Activated CD8-positive, alpha-beta memory T cell treated with anti-CD3 and anti-CD28 coated beads for 48 hours (primary cell): ENCODE measurements around the gene ABO.
"Not testable (repeated sequence)": the region's sequence is repeated elsewhere in the genome, so short reads cannot be mapped to it uniquely, and the experiment has no call there.

Experiments
- DNase-seq, 3 experiments: peaks; one replicate each; pipeline ENCODE4 v3.0.0-alpha.2; 2020; ENCODE audit warnings: low read depth in 2 of 3, low spot score in 2 of 3

The ABO gene

DNA sequence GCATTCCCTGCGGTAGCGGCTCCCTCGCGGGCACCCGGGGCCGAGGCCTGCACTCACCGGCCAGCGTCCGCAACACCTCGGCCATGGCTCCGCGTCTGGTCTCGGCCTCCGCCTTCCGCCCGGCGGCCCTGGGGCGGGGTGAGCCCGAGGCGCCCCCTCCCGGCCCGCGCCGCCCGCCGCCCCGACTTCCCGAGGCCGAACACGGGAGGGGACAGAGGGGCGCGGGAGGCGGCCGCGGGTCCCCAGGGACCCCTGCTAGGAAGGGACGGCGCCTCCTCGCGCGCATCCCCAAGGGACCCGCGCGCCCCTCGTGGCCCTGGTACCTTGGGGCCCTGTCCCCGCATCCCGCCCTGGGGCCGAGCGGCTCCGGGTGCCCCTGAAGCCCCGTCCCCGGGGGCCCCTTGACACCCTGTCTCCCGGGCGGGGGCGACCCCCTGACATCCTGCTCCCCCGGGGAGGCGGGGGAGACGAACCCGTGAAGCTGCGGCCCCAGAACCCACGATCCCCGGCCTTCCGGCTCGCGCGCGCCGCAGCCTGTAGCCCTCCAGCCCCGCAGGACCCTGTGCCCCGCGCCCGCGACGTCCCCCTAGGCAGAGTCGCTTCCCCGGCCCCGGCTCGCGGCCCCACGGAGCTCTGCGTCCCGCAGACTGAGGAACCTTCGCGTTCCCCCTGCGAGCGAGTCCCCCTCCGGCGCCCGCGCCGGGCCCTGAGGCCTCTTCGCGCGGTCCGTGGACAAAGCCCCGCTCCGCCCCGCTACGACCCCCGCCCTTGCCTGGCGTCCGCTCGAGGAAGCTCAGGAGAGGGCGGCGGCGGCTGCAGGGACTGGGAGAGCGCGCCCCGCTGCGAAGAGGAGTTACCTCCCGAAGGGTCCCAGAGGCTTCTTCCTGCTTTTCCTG, at the start of gene ABO:
Gene ABO, minus strand, starts transcription at position 97 of the 896 bp plus-strand sequence.
- DNase-seq, result no peak

DNA sequence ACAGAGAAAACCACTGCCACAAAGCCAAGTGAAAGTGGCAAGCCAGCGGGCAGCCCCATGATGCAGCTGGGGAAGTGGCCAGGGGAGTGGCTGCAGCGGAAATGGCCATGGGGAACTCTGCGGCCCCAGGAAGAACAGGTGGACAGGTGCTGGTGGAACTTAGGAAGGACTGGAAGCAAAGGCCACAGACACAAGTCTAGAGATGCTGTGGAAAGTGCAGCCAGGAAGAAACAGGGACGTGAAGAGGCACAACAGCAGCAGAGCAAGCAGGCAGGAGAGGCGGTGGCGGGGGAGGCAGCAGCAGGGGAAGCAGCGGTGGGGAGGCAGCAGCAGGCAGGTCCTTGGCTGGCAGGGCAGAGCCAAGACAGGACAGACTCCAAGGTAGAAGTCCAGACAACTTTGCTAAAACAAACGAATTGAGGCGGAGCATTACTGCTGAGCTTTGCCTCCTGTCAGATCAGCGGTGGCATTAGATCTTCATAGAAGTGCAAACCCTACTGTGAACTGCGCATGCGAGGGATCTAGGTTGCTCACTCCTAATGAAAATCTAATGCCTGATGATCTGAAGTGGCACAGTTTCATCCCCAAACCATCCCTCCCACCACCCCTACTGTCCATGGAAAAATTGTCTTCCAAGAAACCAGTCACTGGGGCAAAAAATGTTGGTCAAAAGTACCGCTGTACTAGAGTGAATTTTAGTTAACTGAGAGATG, 49.1 kb upstream of the ABO start:
- DNase-seq, result no peak

DNA sequence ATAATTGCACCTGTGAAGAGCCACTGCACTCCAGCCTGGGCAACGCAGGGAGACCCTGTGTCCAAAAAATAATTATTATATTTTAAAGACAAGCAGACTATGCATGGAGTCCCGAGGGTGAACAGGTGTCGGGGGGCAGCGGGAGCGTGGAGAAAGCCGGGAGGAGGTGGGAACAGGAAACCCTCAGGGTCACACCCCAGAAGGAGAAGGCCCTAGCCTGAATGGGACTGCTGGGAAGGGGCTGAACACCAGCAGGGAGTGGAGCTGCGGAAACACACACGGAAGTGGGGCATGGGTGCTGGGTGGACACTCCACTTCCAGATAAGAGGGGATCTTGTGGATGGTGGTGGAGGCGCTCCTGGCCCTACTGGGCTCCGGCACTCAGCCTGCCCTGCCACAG, 48.2 kb upstream of the ABO start:
- DNase-seq, result no peak

DNA sequence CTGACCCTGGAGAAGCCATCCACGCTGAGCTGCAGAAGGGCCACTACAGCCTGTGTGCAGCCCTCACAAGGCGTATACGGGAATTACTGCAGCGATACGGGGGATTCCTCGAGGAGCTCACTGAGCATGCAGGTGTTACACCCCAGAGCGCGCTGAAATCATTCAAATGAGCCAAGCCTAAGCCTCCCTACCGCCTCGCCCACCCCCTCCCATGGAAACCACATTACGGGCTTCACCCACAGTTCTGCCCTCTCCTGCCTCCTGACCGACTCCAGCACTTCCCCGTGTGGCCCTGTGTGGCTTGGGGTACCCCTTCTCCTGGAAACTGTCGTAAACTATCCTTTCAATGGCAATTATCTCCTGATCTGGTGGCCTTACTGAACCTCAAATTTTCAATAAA, 47.7 kb upstream of the ABO start:
- no peak for DNase-seq

DNA sequence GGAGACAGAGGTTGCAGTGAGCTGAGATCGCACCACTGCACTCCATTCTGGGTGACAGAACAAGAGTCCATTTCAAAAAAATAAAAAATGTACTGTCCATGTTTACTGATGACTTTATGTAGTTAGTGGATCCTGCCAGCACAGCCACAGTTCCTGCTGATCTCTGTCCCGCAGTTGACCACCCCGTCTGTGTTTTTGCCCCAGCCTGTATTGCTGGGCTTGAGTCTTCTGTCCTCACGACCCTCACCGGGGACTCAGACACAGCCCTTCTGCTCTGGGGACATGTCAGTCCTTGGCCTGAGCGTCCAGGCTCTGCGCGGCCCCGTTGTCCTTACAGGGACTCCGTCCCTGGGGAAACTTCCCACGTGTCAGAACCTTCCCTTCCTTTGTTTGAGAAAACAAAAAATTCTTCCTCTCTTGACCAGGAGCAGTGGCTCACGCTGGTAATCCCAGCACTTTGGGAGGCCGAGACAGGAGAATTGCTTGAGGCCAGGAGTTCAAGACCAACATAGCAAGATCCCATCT, 46.5 kb upstream of the ABO start:
- no peak for DNase-seq

DNA sequence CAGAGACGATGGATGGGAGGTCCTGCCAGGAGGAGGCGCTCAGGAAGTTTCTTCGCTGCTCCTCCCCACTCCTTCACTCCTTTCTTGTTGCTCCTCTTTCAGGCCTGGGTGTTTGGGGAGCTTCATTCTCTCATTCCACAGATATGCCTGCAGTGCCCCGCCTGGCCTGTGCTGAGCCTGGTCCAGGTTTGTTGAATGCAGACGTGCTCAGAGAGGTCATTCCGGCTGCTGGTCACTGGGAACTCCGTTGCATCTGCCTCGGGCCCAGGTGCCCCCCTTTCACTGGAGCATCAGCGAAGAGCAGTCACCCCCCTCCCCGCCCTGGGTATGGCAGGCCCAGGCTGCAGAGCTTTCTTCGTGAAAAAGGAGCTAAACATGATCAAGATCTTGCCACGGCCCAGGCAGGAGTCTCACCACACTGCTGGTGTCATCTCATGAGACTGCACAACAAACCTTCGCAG, 45.5 kb upstream of the ABO start:
- DNase-seq, result no peak

DNA sequence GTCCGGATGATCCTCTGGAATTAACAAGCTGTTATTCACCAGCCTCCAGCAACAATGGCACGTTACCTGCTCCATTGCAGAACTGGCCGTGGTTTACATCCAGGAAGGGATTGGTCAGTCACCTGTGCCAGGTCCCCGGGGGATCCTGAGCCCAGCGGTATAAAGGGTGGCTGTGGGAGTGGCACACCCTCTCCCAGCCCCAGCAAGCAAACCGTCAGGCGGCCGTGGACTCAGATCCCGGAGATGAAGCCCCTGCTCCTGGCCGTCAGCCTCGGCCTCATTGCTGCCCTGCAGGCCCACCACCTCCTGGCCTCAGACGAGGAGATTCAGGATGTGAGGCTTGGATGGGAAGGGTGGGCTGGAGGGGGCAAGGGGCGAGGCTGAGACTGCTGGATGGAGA, 42.5 kb upstream of the ABO start:
- not testable (repeated sequence) for DNase-seq

DNA sequence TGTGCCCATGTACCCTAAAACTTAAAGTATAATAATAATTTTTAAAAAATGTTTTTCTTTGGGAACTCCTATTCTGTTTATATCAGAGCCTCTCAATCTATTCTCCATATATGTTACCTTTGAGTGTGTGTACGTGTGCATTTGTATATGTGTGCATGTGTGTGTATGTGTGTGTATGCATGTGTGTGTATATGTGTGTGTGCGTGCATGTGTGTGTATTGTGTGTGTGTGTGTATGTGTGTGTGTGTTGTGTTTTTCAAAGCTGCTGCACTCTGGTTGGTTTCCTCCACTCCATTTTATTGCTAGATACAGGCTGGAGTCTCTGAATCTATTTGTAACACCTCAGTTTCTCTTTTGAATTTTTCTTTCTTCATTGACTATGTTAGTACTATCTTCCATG, 41.0 kb upstream of the ABO start:
- no peak for DNase-seq

DNA sequence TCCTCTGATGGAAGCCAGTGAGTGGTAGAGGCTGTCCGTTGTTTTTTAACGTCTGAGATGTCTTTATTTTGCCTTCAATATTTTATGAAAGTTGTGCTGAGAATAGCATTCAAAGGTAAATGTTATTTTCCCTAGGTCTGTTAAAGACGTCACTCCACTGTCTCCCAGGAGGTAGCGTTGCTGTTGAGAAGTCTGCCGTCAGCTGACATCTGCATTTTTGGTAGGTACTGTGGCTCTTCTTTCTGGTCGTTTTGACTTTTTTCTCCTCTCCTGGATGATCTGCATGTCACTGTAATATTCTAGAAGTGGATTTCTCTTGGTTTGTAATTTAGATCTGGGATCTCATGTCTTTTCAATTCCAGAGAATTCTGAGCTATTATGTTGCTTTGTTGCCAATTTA, 34.6 kb upstream of the ABO start:
- no peak for DNase-seq

DNA sequence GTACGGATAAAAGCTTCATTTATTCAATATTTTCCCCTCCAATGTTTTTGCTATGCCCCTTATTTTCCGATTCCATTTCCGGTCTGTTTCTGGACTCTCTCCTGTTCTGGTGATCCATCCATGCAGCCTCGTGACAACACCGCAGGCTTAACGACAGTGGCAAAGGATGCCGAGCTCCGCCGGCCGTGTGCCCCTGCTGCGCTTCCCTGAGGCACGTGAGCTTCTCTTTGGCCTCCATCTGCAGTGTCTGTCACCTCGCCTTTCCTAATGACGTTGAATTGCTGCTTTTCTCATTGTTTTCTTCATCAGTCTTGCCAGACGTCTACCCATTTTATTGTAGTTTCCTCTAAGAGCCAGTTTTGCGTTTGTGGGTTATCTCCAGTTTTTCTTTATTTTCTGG, 32.3 kb upstream of the ABO start:
- DNase-seq, result no peak

DNA sequence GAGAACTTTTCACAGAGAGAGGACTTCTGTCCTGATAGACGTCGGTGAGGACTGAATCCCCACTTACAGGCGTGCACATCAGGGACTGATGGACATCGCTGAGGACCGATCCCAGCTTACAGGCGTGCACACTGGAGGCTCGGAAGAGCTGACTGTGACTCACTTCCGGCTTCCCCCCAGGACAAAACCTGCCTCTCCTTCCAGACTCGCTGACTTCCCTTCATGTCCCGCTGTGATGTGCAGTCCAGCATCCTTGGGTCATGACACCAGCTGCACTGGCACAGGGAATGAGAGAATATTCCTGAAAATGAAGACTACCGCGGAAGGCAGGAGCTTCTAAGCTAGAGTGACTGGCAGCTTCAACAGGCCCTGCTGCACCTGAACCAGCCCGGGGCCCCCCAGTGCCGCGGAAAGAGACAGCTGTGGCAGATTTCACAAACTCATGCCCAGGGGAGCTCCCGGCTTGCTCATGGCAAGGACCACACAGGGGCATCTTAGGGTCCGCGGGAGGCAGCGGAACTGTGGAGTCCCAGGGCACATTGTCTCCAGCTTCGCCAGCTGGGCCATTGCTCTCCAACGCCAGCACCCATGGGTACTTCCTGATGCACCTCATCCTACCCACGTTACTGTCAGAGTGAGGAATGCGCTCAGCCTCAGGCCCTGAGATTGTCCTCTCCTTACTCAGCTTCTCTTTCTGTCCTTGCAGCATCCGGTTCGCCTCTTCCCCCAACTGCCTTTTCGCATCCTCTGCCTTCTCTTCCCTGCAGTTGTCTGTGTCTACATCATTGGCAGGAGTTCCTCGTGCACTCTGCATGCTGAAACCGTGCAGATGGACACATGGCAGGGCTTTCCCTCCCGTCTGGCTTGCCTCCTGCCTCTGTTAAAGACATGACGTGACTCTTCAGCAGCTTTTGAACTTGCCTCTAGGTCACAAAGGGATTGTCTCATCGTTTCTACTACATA, 31.5 kb upstream of the ABO start:
- no peak for DNase-seq

DNA sequence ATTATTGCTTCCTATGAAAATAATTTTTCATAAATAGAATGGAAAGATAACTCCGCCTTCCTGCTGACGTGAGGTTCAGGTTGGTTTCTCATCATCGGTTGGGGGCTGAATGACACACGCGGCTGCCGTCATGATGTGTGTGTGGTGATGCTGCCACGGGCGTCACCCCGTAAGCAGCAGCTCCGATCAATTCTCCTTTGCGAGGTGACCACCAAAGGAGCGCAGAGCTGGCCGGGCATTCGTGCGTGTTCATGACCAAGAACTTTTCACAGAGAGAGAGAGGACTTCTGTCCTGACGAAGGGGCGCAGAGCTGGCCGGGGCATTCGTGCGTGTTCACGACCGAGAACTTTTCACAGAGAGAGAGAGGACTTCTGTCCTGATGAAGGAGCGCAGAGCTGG, 30.7 kb upstream of the ABO start:
- DNase-seq, result no peak

DNA sequence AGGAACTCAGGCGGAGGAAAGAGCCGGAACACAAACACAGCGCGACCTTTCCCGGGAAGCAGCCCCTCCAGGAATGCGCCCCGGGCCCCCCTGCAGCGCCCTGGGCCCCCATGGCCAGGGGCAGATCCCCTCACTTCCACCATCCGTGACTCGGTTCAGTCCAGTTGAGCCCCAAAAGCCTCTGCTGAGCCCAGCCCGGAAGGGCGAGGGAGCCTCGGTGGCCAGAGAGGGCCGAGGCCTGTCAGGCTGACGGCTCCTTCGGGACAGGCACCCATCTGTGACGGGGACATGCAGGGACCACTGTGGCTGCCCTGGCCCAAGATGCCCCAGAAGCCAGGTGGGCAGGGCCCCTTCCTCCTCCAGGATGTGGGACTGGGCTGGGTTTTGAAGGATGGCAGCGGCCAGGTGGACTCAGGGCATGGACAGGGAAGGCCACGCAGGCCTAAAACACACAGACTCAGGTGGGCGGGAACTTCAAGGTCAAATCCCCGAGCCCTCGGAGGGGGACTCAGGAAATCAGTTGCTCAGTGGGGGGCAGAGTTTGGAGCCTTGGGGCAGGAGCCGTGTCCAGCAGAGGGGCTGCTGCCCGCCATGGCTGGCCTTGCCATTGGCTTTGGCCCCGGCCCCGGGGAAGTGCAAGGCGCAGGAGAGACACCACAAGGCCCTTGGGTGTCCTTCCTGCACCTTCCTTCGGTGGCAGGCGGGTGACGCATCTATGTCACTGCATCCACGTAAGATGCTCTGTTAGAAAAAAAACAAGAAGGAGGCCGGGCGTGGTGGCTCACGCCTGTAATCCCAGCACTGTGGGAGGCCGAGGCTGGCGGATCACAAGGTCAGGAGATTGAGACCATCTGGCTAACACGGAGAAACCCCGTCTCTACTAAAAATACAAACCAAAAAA, 29.7 kb upstream of the ABO start:
- no peak for DNase-seq

DNA sequence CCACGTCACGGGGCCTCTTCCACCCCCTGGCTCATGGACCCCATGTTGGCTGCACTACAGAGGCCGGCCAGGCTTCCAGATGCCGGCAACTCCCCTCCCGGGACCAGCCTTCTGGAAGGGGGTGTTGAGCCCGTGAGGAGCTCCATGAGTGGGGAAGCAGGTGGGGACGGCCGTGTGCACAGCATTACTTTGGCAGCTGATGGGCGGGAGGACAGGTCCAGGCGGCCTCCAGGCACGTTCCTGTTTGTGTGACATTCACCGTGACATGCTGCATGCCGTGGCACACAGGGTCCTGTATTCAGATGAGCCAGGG, 29.1 kb upstream of the ABO start:
- no peak for DNase-seq

DNA sequence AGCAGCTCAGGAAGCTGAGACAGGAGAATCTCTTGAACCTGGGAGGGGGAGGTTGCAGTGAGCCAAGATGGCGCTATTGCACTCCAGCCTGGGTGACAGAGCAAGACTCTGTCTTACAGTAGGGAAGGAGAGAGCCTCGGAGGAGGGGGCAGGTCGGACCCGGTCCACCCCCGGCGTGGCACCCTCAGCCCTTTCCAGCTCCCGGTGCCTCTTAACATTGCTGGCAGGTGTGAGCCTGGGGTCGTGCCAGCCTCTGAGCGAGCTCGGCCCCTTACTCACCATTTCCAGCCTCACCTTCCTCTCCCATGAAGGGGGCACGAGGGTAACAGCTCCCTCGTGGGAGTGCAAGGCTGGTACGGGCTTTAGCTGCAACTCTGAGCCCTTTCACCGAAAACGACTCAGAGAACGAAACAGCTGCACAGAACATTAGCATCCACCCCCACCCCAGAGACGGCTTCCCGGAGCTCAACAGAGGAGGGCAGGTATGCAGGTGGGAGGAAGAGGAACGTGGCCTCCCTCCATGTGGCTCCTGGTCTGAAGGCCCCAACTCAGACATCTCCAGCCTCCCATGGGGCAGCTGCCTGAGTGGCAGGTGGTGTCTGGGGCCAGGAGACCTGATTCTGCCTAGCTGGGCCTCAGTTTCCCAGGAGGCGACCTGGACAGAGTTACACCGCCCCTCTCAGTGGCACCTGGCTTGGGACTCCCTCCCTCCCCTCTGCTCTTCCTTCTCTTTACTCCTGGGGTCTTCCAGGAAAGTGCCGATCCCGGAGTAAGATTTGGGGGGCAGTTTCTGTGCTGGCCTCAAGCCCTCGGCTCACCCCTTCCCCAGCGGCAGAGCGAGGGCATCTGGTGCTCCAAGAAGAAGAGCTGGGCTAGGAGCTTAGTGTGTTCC, 28.5 kb upstream of the ABO start:
- no peak for DNase-seq

DNA sequence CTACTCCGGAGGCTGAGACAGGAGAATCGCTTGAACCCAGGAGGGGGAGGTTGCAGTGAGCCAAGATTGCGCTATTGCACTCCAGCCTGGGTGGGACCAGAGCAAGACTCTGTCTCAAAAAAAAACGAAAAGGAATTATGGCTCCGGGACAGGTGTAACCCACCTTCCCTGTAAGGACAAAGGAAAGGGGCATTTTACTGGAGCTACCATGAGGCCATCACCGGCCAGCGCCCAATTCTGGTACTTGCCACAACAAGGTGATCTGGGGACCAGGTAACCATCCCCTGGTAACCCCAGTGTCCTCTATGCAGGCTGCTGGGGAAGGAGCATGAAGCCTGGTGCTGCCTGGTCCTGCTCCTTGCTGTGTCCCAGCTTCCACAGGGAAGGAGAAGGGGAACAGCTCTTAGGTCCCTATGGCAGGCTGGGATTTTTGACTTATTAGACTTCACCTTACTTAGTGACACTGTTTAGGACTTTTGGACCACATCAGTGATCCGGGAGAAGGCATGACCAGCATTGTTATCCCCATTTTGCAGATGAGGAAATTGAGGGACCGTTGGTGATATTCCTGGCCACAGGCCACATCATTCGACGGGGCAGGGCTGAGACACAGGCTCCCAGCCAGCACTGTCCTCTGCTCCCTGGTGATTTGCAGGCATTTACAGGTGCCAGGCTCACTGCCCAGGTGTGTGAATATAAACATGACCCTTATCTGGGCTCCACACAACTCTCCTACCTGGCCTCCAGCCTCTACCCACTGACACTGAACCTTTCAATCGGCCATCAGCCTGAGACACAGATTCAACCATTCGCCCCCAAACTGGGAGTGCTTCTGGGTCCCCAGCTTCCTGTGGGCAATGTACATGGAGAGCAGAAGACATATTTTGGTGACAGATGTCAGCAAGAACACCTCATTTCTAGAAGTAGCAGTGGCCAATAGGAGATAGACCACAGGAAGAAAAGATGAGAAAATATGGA, 26.5 kb upstream of the ABO start:
- no peak for DNase-seq

DNA sequence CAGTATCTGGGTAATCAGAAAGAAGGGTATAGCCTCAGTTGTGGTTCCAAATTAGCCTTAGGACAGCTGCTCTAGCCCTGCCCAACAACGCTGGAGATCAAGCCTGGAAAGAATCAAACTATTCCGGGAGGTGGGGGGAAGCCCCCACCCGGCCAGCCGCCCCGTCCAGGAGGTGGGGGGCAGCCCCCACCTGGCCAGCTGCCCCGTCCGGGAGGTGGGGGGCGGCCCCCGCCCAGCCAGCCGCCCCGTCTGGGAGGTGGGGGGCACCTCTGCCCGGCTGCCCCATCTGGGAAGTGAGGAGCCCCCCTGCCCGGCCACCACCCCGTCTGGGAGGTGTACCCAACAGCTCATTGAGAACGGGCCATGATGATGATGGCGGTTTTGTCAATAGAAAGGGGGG, 25.0 kb upstream of the ABO start:
- DNase-seq, result not testable (repeated sequence)

DNA sequence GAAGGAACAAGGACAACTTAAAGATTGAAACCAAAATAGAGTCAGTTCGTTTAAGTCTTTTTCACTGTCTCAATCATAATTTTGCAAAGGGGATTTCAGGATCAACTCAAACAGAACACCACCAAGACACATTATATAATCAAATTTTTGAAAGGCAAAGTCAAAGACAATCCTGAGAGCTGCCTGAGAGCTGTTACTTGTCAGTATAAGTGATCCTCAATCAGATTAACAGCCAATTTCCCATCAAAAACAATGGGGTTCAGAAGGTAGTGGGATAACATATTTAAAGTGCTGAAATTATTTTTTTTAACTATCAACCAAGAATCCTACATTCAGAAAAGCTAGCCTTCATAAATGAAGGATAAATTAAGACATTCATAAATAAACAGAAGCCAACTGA, 19.3 kb upstream of the ABO start:
- no peak for DNase-seq
